Fibroblast of pulmonary artery (primary cell): ENCODE data around the gene MGAT5.
"Not testable (repeated sequence)": the region's sequence is repeated elsewhere in the genome, so short reads cannot be mapped to it uniquely, and the experiment has no call there.

ENCODE experiments used
- DNase-seq: peaks from one replicate; pipeline ENCODE4 v3.0.0-alpha.2; 2010; ENCODE audit warnings: low read depth
- H3K4me3 ChIP-seq: replicated peaks from 2 replicates; pipeline ENCODE4 v1.5.1; 2011; ENCODE audit warnings: low read depth, mild to moderate bottlenecking, control low read depth, low read length, moderate library complexity
- TF ChIP-seq, protein P1 (sequence below): IDR thresholded peaks from 2 replicates; pipeline ENCODE4 v1.5.1; 2011; ENCODE audit warnings: mild to moderate bottlenecking, control low read depth, low read length, inconsistent platforms; ENCODE audit errors: missing control alignments

Gene MGAT5

DNA sequence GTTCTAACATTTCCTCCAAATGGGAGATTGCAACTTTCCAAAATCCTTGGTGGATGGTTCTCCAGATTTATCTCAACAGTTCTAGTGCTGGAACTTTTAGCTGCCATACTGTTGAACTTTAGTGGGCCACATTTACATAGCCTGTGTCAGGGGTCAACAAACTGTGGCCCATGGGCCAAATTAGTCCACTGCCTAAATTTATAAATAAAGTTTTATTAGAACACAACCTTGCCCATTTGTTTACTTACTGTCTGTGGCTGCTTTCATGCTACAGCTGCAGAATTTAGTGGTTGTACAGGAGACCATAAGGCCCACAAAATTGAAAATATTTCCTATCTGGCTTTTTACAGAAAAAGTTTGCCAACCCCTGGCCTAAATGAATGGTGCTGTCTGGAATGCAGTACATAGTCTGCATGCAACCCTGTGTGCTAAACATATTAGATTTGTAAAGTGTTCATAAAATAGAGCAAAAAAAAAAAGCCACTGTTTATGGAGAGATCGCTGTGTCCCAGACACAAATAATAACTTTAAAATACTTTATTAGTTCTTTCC, 30.3 kb downstream of the MGAT5 start:
- no peak overlapping the region for H3K4me3 ChIP-seq
- no peak for DNase-seq
- TF ChIP-seq, protein P1, sequence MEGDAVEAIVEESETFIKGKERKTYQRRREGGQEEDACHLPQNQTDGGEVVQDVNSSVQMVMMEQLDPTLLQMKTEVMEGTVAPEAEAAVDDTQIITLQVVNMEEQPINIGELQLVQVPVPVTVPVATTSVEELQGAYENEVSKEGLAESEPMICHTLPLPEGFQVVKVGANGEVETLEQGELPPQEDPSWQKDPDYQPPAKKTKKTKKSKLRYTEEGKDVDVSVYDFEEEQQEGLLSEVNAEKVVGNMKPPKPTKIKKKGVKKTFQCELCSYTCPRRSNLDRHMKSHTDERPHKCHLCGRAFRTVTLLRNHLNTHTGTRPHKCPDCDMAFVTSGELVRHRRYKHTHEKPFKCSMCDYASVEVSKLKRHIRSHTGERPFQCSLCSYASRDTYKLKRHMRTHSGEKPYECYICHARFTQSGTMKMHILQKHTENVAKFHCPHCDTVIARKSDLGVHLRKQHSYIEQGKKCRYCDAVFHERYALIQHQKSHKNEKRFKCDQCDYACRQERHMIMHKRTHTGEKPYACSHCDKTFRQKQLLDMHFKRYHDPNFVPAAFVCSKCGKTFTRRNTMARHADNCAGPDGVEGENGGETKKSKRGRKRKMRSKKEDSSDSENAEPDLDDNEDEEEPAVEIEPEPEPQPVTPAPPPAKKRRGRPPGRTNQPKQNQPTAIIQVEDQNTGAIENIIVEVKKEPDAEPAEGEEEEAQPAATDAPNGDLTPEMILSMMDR: no peak

DNA sequence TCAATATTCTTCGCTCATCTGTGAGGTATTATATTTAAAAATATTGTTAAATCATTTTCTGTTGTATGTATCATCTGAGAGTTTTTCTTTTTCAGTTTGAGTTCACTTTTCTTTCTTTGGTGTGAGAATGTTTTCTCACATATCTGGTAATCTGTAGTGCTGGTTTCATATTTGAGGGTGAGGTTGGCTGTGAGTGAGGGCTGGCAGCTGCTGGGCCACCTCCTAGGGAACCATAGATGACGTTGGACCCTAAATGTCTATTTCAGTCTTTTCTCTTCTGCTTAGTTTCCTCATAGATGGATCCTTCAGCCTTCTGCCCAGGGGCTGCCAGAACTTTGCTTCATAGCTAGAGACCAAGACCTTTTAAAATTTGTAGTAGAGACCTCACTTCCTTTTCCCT, 33.5 kb downstream of the MGAT5 start:
- TF ChIP-seq, protein P1: no peak
- H3K4me3 ChIP-seq: no peak overlapping the region
- DNase-seq: no peak

DNA sequence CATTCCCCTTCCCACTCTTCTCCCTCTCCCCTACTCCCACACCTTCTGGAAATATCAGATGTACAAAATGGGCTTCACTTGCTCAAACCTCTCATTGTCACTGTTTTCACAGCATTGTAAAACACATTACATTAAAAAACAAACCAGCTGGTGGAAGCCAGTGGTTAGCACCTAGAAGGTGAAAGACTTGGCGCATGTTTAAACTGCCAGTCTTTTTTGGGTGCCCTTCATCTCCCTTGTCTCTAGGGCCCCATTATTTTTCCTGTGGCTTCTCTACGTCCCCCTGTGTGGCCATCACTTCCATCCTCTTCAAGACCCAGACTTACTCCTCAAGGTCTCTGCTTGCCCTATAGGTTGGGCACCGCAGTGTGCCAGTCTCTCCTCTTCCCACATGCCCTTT, 34.9 kb downstream of the MGAT5 start:
- no peak overlapping the region for H3K4me3 ChIP-seq
- TF ChIP-seq, protein P1: no peak
- no peak for DNase-seq

GRCh38 chr2:134289225-134289624, 35.4 kb downstream of the MGAT5 start:
- no peak overlapping the region for H3K4me3 ChIP-seq
- DNase-seq: no peak
- TF ChIP-seq, protein P1: no peak

- TF ChIP-seq, protein P1: no peak
- no peak for DNase-seq
- no peak overlapping the region for H3K4me3 ChIP-seq
Observed at GRCh38 chr2:134290358-134290757, 36.5 kb downstream of the MGAT5 start.

- DNase-seq: no peak
- TF ChIP-seq, protein P1: no peak
- H3K4me3 ChIP-seq: no peak overlapping the region
Observed at GRCh38 chr2:134292514-134292913, 38.6 kb downstream of the MGAT5 start.

GRCh38 chr2:134293719-134294537, 40.1 kb downstream of the MGAT5 start:
- DNase-seq: no peak
- TF ChIP-seq, protein P1: no peak
- H3K4me3 ChIP-seq: no peak overlapping the region

- H3K4me3 ChIP-seq, DNase-seq: not testable (repeated sequence)
Observed at GRCh38 chr2:134294598-134294997, 40.7 kb downstream of the MGAT5 start.
